GM10266 (cell line): ENCODE data around the gene CCDC61.

Experiments
- DNase-seq: peaks from one replicate; pipeline ENCODE4 v3.0.0; 2012; ENCODE audit errors: extremely low spot score
- TF ChIP-seq, protein P1 (sequence below): IDR thresholded peaks from 2 replicates; pipeline ENCODE4 v1.5.1; 2012; ENCODE audit warnings: mild to moderate bottlenecking, low read depth; ENCODE audit not compliant: control insufficient read depth, insufficient read depth; ENCODE audit errors: missing control alignments

The CCDC61 gene

DNA sequence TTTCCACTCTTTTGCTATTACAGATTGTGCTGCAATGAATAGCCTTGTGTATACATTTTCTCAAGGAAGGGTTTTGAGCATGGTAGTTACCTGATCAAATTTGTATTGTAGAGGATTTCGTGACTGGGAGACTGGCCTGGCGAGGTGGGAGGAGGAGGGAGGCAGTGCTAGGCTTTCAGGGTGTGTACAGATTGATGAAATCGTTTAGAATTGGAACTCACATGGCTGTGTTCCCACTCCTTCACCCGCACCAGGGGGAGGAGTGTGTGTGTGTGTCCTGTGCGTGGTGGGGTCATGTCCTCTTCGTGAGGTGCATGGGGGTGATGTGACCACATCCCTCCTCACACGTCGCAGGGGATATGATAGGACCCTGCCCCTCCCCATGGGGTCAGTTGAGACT is 19.3 kb downstream of the CCDC61 start:
- TF ChIP-seq, protein P1, sequence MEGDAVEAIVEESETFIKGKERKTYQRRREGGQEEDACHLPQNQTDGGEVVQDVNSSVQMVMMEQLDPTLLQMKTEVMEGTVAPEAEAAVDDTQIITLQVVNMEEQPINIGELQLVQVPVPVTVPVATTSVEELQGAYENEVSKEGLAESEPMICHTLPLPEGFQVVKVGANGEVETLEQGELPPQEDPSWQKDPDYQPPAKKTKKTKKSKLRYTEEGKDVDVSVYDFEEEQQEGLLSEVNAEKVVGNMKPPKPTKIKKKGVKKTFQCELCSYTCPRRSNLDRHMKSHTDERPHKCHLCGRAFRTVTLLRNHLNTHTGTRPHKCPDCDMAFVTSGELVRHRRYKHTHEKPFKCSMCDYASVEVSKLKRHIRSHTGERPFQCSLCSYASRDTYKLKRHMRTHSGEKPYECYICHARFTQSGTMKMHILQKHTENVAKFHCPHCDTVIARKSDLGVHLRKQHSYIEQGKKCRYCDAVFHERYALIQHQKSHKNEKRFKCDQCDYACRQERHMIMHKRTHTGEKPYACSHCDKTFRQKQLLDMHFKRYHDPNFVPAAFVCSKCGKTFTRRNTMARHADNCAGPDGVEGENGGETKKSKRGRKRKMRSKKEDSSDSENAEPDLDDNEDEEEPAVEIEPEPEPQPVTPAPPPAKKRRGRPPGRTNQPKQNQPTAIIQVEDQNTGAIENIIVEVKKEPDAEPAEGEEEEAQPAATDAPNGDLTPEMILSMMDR: no peak
- no peak for DNase-seq

DNA sequence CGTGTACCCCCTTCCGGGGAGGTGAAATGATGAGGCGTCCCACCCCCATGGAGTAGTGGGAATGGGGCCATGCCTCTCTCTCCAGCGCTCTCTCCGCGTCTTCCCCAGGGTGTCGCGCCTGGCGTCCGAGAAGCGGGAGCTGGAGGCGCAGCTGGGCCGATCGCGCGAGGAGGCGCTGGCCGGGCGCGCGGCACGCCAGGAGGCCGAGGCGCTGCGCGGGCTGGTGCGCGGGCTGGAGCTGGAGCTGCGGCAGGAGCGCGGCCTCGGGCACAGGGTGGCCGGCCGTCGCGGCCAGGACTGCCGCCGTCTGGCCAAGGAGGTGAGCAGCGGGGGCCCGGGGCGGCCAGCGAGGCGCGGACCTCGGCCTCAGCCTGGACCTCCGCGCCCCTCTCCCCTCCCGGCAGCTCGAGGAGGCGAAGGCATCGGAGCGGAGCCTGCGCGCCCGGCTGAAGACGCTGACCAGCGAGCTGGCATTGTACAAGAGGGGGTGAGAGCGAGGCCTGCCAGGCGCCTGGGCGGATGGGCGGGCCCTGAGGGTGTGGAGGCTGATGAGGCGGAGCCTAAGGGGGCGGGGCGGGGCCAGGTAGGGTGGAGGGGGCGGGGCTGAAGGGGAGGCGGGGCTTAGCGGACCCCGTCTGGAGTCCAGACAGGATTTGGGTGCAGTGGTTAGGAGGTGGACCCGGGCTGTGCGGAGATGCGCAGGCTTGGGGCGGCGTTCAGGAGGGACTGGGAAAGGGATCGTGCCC is 19.8 kb downstream of the CCDC61 start:
- TF ChIP-seq, protein P1: no peak
- DNase-seq: peak; percentile 82

DNA sequence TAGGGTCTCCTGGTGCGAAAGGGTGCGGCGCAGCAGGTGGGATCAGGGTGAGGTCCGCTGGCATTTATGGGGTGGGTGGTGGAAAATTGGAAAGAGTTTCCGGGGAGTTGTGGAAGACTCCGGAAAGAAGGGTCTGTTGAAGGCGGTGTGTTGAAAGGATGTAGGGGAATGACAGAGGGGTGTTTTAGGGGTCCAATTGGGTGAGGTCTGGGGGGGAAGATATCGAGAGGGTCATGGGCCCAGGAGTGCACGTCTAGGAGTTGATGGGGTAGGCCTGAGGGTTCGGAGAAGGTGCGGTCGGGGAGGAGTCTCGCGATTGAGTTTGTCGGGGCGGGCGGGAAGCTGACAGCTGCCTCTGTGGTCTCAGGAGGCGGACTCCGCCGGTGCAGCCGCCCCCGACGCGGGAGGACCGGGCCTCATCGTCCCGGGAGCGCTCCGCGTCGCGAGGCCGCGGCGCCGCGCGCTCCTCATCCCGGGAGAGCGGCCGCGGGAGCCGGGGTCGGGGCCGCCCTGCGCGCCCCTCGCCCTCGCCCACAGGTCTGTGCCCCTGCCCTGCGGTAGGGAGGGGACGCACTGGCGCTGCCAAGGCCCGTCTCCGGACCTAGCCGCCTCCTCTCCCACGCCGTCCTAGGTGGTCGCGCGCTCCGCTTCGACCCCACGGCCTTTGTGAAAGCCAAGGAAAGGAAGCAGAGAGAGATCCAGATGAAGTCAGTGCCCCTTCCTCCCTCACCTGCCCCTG is 20.6 kb downstream of the CCDC61 start:
- TF ChIP-seq, protein P1: no peak
- DNase-seq: peak; percentile 71

DNA sequence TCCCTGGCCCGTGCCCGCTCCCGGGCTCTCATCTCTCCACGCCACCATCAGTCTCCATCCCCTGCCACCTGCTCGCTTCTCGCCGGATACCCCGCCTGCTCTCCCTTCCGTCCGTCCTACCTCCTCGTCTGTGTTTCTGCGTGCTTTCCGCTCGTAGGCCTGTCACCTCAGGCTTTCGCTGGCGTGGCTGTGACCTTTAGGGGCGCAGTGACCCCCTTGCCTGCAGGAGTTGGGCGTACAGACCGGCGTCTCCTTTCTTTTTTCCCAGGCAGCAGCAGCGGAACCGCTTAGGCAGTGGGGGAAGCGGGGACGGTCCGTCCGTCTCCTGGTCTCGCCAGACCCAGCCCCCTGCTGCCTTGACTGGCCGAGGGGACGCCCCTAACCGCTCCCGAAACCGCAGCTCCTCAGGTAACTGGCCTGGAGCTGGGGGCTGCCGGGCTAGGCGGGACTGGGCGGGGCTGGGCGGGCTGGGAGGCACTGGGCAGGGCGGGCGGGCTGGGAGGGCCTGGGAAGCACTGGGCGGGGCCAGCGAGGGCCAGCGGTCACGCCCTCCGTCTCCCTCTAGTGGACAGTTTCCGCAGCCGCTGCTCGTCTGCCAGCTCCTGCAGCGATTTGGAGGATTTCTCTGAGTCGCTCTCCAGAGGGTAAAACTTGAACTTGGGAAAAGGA is 21.3 kb downstream of the CCDC61 start:
- TF ChIP-seq, protein P1: peak; percentile 93
- peak; percentile 93 for DNase-seq

DNA sequence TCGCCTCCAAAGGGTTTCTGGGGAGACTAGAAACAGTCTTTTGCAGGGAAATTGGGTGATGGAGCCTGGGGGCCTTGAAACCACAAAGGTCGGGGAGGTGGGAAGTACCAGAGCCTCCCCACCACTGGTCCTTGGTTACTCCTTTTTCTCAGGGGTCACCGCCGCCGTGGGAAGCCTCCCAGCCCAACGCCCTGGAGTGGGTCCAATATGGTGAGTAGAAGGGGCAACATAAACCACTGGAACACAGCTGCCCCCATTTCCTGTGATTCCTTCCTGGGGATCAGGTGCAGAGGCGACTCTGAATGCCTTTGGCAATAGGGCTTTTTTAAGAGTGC is 21.8 kb downstream of the CCDC61 start:
- TF ChIP-seq, protein P1: no peak

DNA sequence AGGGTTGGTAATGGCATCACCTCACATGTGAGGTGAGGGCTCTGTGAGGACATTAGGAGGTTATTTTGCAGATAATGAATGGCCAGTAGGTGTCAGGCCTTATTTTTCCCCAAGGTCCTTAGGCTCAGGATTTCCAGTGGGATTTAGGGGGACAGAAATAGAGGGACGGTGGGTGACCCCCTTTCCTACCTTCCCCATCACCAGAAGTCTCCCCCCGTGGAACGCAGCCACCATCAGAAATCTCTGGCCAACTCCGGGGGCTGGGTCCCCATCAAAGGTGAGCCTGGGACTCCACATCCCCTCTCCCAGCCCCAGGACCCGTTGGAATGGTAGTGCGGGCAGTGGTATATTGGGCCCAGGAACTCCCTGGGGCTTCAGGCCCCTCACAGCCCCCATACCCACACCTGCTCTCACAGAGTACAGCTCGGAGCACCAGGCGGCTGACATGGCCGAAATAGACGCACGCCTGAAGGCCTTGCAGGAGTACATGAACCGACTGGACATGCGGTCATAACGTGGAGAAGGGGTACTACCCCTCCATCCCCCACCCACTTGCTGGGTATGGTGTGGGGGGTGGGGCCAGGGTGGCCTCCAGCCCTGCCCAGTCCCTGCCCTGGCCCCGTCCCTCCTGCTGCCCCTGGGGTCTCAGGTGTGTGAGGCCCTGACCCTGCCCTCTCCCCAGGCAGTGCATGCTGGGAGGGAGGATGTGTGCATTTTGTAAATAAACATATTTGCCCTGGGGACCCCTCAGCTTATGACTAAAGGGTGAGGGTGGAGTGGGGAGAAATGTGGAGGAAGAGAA is 22.8 kb downstream of the CCDC61 start:
- no peak for DNase-seq
- TF ChIP-seq, protein P1: no peak

More for the DNA sequence above, 21.8 kb downstream of the CCDC61 start:
- no peak for DNase-seq
